Heart right ventricle (tissue), 16 donors: Measurements from ENCODE around the gene AGBL1. TPM values are rescaled to one million over a fixed set of nuclear protein-coding genes. Genes with fewer than 3 reads are reported as not detected.

ENCODE experiments used
- ATAC-seq, 8 donors: fragments of 200-7000 bp; cut with Tn5 transposase; one replicate each; pipeline ENCODE4 v1.9.1; 2020; ENCODE audit warnings: mild to moderate bottlenecking in 8 of 8, moderate library complexity in 8 of 8, moderate number of reproducible peaks in 1 of 8
- DNase-seq, 2 donors: peaks; one replicate each; pipeline ENCODE4 v3.0.0-alpha.2; 2020
- H3K27ac ChIP-seq, 10 donors: fragments of 200-600 bp; sonication (generic) in 2 of 10; one replicate each; pipeline versions ENCODE4 v1.5.0 to v1.8.0; 2020 to 2022; ENCODE audit warnings: mild to moderate bottlenecking in 3 of 10
- H3K27me3 ChIP-seq, 7 donors: fragments of 200-600 bp; one replicate each; pipeline ENCODE4 v1.8.0; 2021 to 2022; ENCODE audit warnings: mild to moderate bottlenecking in 2 of 7
- H3K36me3 ChIP-seq, 9 donors: fragments of 200-600 bp; sonication (generic) in 1 of 9; one replicate each; pipeline versions ENCODE4 v1.5.0 to v1.8.0; 2020 to 2022; ENCODE audit warnings: mild to moderate bottlenecking in 2 of 9
- H3K4me1 ChIP-seq, 9 donors: fragments of 200-600 bp; sonication (generic) in 1 of 9; one replicate each; pipeline versions ENCODE4 v1.5.0 to v1.8.0; 2020 to 2022; ENCODE audit warnings: mild to moderate bottlenecking in 4 of 9
- H3K4me3 ChIP-seq, 10 donors: fragments of 200-600 bp; sonication (generic) in 2 of 10; one replicate each; pipeline versions ENCODE4 v1.5.0 to v1.8.0; 2020 to 2022; ENCODE audit warnings: mild to moderate bottlenecking in 7 of 10, moderate library complexity in 2 of 10
- H3K9me3 ChIP-seq, 11 donors: fragments of 200-600 bp in 10 of 11; sonication (generic) in 2 of 11; one replicate each; pipeline versions ENCODE4 v1.5.0 to v1.8.0; 2013 to 2022; ENCODE audit warnings: mild to moderate bottlenecking in 2 of 11, control low read depth in 1 of 11, moderate library complexity in 1 of 11
- WGBS, 2 donors: extraction: QIAGEN DNeasy Blood & Tissue Kit; methylation state at CpG; one replicate each; pipeline ENCODE4 v1.1.7; 2013; ENCODE audit warnings: inconsistent platforms in 1 of 2; 5-methylcytosine and 5-hydroxymethylcytosine counted together
- intact Hi-C, 10 donors: fragments of 100-400 bp; cut with DNase I; formaldehyde crosslinking; loops; one replicate each; pipeline versions ENCODE4 v1.11.1 to v1.14.2; 2022
- long read RNA-seq, 3 donors: library from polyadenylated mRNA; unstranded; transcript quantifications; one replicate each; pipeline ENCODE4 v2.0.0, GENCODE V29; 2020 to 2021
- polyA plus RNA-seq, 2 donors: library from polyadenylated mRNA; stranded (reverse); fragments of 200-250 nt; gene quantifications; one replicate each; pipeline ENCODE4 v1.2.3, GENCODE V29; 2013
- total RNA-seq, 10 donors: library from RNA; stranded (reverse); fragmentation: NEBNext Ultra II Directional in 3 of 10; extraction: Animal tissue kit (Norgen Biotek cat#: 25700) in 3 of 10; gene quantifications; one replicate each; pipeline versions ENCODE4 v1.2.1 to v1.2.4, GENCODE V29; 2021 to 2023
- TF ChIP-seq, protein P1 (sequence below), 9 donors: fragments of 200-600 bp; sonication (generic) in 2 of 9; IDR thresholded peaks; one replicate each; pipeline versions ENCODE4 v1.5.0 to v1.8.0; 2021 to 2022; ENCODE audit warnings: antibody characterized with exemption in 9 of 9, mild to moderate bottlenecking in 5 of 9, moderate library complexity in 1 of 9
- donor health status: Arrhythmogenic right ventricular cardiomyopathy.
- donor health status: ischemic (EF 13 %, LVEDD 7.1; RV severe dilation, severe dysfunction).
- donor health status: healthy with polysubstance abuse.
- donor health status: DM: no; HTN: yes; CAD: no.
- donor health status: DM: no; HTN: no; CAD: no.
- donor health status: ischemic (EF 25% LVEDD 6.9; RV normal size, moderate dysfunction).
- donor health status: ischemic (EF 25% LVEDD 5.7; RV mildly dilated, moderate dysfunction).
- donor health status: healthy.
- donor health status: DM: yes; HTN: yes; CAD: no.
- donor health status: Ischemic cardiomyopathy.
- donor health status: ischemic (EF 35%, LVEDD 5.7; RV mildly dilated, moderate dysfunction).
- donor health status: nonischemic (EF 11% LVEDD 7.7; RV severe dilation, severe dysfunction).
- donor health status: DM: yes; HTN: yes; CAD: no.
- donor health status: PGD.
- donor health status: ischemic (EF 29% LVEDD 5.4; RV normal size, mild dysfunction).
- donor health status: nonischemic (EF 23%, LVEDD 6.1; RV moderate dilation, normal function).

Gene AGBL1
- total RNA-seq (under 1 TPM in 5 of 10 donors, not detected in 5; 0.02 to 0.13 (median 0.09) TPM), polyA plus RNA-seq (not detected)
- long read RNA-seq, donor 1: 0 reads
- long read RNA-seq, donor 2: 0 reads
- long read RNA-seq, donor 3: 0 reads

DNA sequence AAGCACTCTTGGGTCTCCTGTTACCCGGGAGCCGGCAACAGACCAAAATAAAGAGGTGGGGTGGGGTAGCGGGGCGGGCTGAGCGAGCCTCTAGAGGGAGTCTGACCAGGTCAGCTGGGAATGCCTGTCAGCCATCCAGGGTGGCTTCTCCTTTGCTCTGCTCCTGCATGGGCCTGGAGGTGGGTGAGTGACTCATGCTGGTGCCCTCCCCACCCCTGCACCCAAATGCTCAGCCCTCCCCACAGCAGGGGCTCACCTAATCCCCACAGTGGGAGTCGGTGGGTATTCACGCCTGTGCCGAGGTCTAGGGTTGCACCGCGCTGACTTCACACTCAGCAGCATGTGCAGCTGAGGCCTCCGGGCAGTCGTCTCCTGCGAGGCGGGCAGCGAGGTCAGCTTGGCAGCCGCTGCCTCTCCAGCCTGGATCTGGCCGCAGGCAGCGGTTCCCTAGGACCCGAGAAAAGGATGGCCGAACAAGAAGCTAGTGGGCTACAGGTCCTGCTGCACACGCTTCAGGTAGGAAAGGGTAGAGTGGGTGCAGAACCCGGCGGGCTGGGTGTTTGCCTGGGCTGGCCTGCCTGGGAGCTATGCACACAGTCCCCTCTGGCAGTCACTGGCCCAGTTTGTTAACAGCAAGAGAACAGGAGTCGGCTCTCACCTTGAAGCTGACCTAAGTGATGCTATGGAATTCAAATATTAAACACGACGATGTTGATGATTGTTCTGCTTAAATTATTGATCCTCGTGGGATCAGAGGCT lies at the start of gene AGBL1:
TSS of gene AGBL1 (plus strand) at position 364 of the 759 bp plus-strand sequence.
- no peak within 1 kb of the TSS for H3K4me3 ChIP-seq
- WGBS, 2 donors: 65 to 66% methylated on average over 27 of the region's 27 CpGs
- H3K4me1 ChIP-seq: no peaks in the 10 kb centered on the region
- H3K27ac ChIP-seq: no peak within 1 kb of the TSS
- TF ChIP-seq, protein P1, sequence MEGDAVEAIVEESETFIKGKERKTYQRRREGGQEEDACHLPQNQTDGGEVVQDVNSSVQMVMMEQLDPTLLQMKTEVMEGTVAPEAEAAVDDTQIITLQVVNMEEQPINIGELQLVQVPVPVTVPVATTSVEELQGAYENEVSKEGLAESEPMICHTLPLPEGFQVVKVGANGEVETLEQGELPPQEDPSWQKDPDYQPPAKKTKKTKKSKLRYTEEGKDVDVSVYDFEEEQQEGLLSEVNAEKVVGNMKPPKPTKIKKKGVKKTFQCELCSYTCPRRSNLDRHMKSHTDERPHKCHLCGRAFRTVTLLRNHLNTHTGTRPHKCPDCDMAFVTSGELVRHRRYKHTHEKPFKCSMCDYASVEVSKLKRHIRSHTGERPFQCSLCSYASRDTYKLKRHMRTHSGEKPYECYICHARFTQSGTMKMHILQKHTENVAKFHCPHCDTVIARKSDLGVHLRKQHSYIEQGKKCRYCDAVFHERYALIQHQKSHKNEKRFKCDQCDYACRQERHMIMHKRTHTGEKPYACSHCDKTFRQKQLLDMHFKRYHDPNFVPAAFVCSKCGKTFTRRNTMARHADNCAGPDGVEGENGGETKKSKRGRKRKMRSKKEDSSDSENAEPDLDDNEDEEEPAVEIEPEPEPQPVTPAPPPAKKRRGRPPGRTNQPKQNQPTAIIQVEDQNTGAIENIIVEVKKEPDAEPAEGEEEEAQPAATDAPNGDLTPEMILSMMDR (IDR thresholded peaks at IDR 0.05): no peak
- no peaks in the 10 kb centered on the region for H3K9me3 ChIP-seq
- H3K27me3 ChIP-seq: peaks cover 0 to 56% (median 18%) of the 10 kb centered on the region in 7 donors
- ATAC-seq (peak in 1 of 8 donors; percentile 27), DNase-seq (no peak)
- intact Hi-C loops: no loop called here
- no peaks in the 10 kb centered on the region for H3K36me3 ChIP-seq

DNA sequence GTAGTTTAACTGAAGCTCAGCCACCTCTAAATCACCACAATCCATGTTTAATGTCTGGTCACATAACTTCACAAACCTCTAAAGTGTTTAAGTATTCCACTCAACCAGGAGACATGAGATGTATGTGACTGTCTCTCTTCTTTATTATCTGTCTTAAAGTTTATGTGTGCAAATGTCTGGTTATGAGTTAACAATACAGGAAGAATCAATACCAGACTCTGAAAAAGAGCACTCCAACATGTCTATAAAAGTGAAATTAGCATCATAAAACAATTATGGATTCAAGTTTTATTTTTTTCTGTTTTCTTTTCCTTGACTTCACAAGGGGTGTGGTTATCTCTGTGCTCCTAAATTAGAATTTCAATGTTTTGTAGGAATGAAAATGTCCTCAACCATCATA lies 44.8 kb upstream of the AGBL1 start:
- no peak overlapping the region for H3K27ac ChIP-seq
- H3K4me1 ChIP-seq: no peaks in the 10 kb centered on the region
- intact Hi-C loops: no loop called here
- TF ChIP-seq, protein P1 (IDR thresholded peaks at IDR 0.05): no peak
- peaks cover 0 to 16% (median 0%) of the 10 kb centered on the region in 7 donors for H3K27me3 ChIP-seq
- no peak for DNase-seq
- ATAC-seq: no peak
- no peak overlapping the region for H3K4me3 ChIP-seq
- H3K36me3 ChIP-seq: no peaks in the 10 kb centered on the region
- H3K9me3 ChIP-seq: no peaks in the 10 kb centered on the region

- no peak overlapping the region for H3K4me3 ChIP-seq
- H3K9me3 ChIP-seq: no peaks in the 10 kb centered on the region
- 75 to 78% methylated on average over 1 of the region's 1 CpG for WGBS, 2 donors
- TF ChIP-seq, protein P1 (IDR thresholded peaks at IDR 0.05): no peak
- intact Hi-C loops: no loop called here
- DNase-seq (no peak), ATAC-seq (no peak)
- no peak overlapping the region for H3K27ac ChIP-seq
- peaks cover 0 to 28% (median 7%) of the 10 kb centered on the region in 7 donors for H3K27me3 ChIP-seq
- no peaks in the 10 kb centered on the region for H3K36me3 ChIP-seq
- no peaks in the 10 kb centered on the region for H3K4me1 ChIP-seq
These were observed 43.4 kb upstream of the AGBL1 start for GRCh38 chr15:86036243-86036642.

GRCh38 chr15:86038491-86038890 lies 41.2 kb upstream of the AGBL1 start:
- no peak overlapping the region for H3K27ac ChIP-seq
- 92 to 96% methylated on average over 1 of the region's 1 CpG for WGBS, 2 donors
- intact Hi-C loops: no loop called here
- TF ChIP-seq, protein P1 (IDR thresholded peaks at IDR 0.05): no peak
- ATAC-seq (no peak), DNase-seq (no peak)
- H3K27me3 ChIP-seq: peaks cover 0 to 32% (median 14%) of the 10 kb centered on the region in 7 donors
- H3K4me3 ChIP-seq: no peak overlapping the region
- no peaks in the 10 kb centered on the region for H3K4me1 ChIP-seq
- H3K36me3 ChIP-seq: no peaks in the 10 kb centered on the region
- H3K9me3 ChIP-seq: no peaks in the 10 kb centered on the region
